Natural killer cell (primary cell): ENCODE data around the gene BRD4. TPM values are rescaled to one million over a fixed set of nuclear protein-coding genes. Genes with fewer than 3 reads are reported as not detected.

ENCODE experiments used
- ATAC-seq, 3 donors: fragments of 150-1000 bp in 2 of 3; fragments of 200-7000 bp in 1 of 3; cut with Tn5 transposase; 1 replicate in 1 of 3; 2 replicates in 2 of 3; pipeline ENCODE4 v1.10.0; 2021; ENCODE audit warnings: mild to moderate bottlenecking in 2 of 3, moderate library complexity in 2 of 3
- DNase-seq, 2 donors: peaks; one replicate each; pipeline versions ENCODE4 v3.0.0 to v3.0.0-alpha.2; 2013 to 2021; ENCODE audit warnings: mixed read lengths in 1 of 2
- H3K27ac ChIP-seq: one replicate; pipeline ENCODE4 v1.5.1; 2013; ENCODE audit warnings: mild to moderate bottlenecking, low read length
- H3K27me3 ChIP-seq: one replicate; pipeline ENCODE4 v1.6.1; 2013; ENCODE audit warnings: low read length; ENCODE audit not compliant: control insufficient read depth, insufficient read depth
- H3K36me3 ChIP-seq: one replicate; pipeline ENCODE4 v1.6.1; 2013; ENCODE audit warnings: low read length; ENCODE audit not compliant: control insufficient read depth, insufficient read depth
- H3K4me1 ChIP-seq: one replicate; pipeline ENCODE4 v1.6.1; 2013; ENCODE audit warnings: low read length; ENCODE audit not compliant: control insufficient read depth, insufficient read depth
- H3K4me3 ChIP-seq: one replicate; pipeline ENCODE4 v1.5.1; 2013; ENCODE audit warnings: low read length
- H3K9me3 ChIP-seq: one replicate; pipeline ENCODE4 v1.6.1; 2013; ENCODE audit warnings: low read length; ENCODE audit not compliant: control insufficient read depth, insufficient read depth
- H3K27ac Mint-ChIP-seq, 2 donors: one replicate each; pipeline ENCODE4 v1.8.0; 2022; ENCODE audit warnings: mild to moderate bottlenecking in 2 of 2, mixed read lengths in 2 of 2, moderate library complexity in 1 of 2
- H3K27me3 Mint-ChIP-seq, 2 donors: one replicate each; pipeline ENCODE4 v1.8.0; 2022; ENCODE audit warnings: low read depth in 2 of 2, mixed read lengths in 2 of 2
- H3K36me3 Mint-ChIP-seq: one replicate; pipeline ENCODE4 v1.8.0; 2022; ENCODE audit warnings: mixed read lengths
- H3K4me1 Mint-ChIP-seq, 2 donors: one replicate each; pipeline ENCODE4 v1.8.0; 2022; ENCODE audit warnings: mixed read lengths in 2 of 2
- H3K4me3 Mint-ChIP-seq: one replicate; pipeline ENCODE4 v1.8.0; 2022; ENCODE audit warnings: mild to moderate bottlenecking, moderate library complexity, mixed read lengths
- H3K9me3 Mint-ChIP-seq, 2 donors: one replicate each; pipeline ENCODE4 v1.8.0; 2022; ENCODE audit warnings: mixed read lengths in 2 of 2
- WGBS: methylation state at CpG from one replicate; pipeline ENCODE4 v1.1.7; 2013; ENCODE audit warnings: missing lambda C conversion rate; ENCODE audit not compliant: insufficient coverage; 5-methylcytosine and 5-hydroxymethylcytosine counted together
- intact Hi-C: fragments of 100-400 bp; cut with micrococcal nuclease; formaldehyde crosslinking; loops from one replicate; pipeline ENCODE4 v1.14.2; 2022
- total RNA-seq, 4 donors: library from RNA; stranded (reverse); fragments of 120-200 nt in 1 of 4; gene quantifications; one replicate each; pipeline versions ENCODE4 v1.2.3 to v1.2.4, GENCODE V29; 2013 to 2022
- TF ChIP-seq, protein P1 (sequence below): fragments of 200-600 bp; IDR thresholded peaks from one replicate; pipeline ENCODE4 v1.8.0; 2022; ENCODE audit warnings: antibody characterized with exemption

Gene BRD4
- total RNA-seq, 3 donors from 2014 or later (not counting 1 experiment from before 2014, with no cell fraction given) = 91.9 to 116 (median 98.3) TPM

- Mint-ChIP-seq H3K36me3 (no peaks in the 10 kb centered on the region), H3K27me3 (no peaks in the 10 kb centered on the region), H3K4me1 (peaks cover 0 to 11% of the 10 kb centered on the region in 2 donors), H3K9me3 (no peaks in the 10 kb centered on the region), H3K27ac (no peak overlapping the region), H3K4me3 (no peak overlapping the region)
- no peaks in the 10 kb centered on the region for H3K27me3 ChIP-seq
- TF ChIP-seq, protein P1, sequence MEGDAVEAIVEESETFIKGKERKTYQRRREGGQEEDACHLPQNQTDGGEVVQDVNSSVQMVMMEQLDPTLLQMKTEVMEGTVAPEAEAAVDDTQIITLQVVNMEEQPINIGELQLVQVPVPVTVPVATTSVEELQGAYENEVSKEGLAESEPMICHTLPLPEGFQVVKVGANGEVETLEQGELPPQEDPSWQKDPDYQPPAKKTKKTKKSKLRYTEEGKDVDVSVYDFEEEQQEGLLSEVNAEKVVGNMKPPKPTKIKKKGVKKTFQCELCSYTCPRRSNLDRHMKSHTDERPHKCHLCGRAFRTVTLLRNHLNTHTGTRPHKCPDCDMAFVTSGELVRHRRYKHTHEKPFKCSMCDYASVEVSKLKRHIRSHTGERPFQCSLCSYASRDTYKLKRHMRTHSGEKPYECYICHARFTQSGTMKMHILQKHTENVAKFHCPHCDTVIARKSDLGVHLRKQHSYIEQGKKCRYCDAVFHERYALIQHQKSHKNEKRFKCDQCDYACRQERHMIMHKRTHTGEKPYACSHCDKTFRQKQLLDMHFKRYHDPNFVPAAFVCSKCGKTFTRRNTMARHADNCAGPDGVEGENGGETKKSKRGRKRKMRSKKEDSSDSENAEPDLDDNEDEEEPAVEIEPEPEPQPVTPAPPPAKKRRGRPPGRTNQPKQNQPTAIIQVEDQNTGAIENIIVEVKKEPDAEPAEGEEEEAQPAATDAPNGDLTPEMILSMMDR = no peak
- DNase-seq = no peak
- H3K4me3 ChIP-seq = no peak overlapping the region
- no peak for ATAC-seq
- intact Hi-C loops = loop anchor here (10.0 kb wide), 1 partner anchor 205 kb away; the partner anchor contains the start of gene RASAL3
- no peaks in the 10 kb centered on the region for H3K9me3 ChIP-seq
- H3K4me1 ChIP-seq = no peaks in the 10 kb centered on the region
- no peak overlapping the region for H3K27ac ChIP-seq
- H3K36me3 ChIP-seq = peaks cover 91% of the 10 kb centered on the region
- WGBS = 94% methylated on average over 5 of the region's 5 CpGs
These were observed 72.4 kb downstream of the BRD4 start for GRCh38 chr19:15259907-15260306.

DNA sequence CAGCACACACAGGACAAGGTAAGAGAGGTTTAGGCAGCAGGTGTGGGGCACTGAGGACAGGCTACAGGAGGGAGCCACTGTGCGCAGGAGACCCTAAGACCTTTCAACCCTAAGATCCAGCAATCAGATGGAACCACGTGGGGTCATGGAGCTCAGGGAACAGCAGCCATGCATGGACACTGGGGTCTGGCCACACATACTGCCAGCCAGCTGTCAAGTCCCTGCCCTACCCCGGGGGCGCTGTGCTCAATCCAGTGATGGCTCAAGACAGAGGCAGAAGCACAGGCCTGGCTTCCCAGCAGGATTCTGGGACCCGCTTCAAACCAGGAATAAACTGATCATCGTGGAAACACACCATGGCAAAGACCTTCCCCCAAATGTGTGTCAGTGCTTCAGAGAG lies 74.6 kb downstream of the BRD4 start:
- H3K27me3 ChIP-seq = no peaks in the 10 kb centered on the region
- Mint-ChIP-seq H3K4me1 (peaks cover 0 to 11% of the 10 kb centered on the region in 2 donors), H3K4me3 (no peak overlapping the region), H3K9me3 (no peaks in the 10 kb centered on the region), H3K27ac (no peak overlapping the region), H3K36me3 (no peaks in the 10 kb centered on the region), H3K27me3 (no peaks in the 10 kb centered on the region)
- intact Hi-C loops = no loop called here
- WGBS = 95% methylated on average over 6 of the region's 6 CpGs
- DNase-seq = no peak
- no peaks in the 10 kb centered on the region for H3K9me3 ChIP-seq
- TF ChIP-seq, protein P1 = no peak
- H3K4me3 ChIP-seq = no peak overlapping the region
- H3K4me1 ChIP-seq = no peaks in the 10 kb centered on the region
- H3K27ac ChIP-seq = no peak overlapping the region
- no peak for ATAC-seq
- peaks cover 91% of the 10 kb centered on the region for H3K36me3 ChIP-seq

DNA sequence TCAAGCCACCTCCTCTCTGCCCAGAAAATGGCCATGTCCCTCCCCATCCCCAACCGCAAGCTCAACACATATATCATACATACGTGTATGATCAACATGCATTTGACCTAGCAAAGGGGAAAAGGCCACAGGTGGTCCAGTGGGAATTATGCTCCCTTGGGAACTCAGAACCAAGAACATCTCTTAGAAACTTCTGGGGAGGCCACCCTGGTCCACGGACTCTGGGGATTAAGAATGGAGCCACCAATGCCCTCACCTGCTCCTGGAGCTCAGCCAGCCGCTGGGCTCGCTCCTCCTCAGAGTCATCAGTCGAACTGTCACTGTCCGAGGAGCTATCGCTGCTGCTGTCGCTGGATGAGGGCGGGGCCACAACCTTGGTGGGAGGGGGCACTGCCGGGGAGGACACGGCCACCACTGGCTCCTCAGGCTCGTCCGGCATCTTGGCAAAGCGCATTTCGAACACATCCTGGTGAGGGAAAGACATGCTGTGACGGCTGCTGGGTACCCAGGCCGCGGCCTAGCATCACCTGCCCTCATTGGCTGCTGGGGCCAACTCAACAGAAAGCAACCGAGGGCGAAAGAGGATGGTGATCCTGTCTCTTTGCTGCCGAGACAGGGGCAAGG lies 75.5 kb downstream of the BRD4 start:
- no peaks in the 10 kb centered on the region for H3K9me3 Mint-ChIP-seq
- Histone ChIP-seq H3K4me1 (no peaks in the 10 kb centered on the region), H3K4me3 (no peak overlapping the region), H3K27me3 (no peaks in the 10 kb centered on the region), H3K36me3 (peaks cover 93% of the 10 kb centered on the region), H3K9me3 (no peaks in the 10 kb centered on the region), H3K27ac (no peak overlapping the region)
- no peak for ATAC-seq
- 97% methylated on average over 22 of the region's 22 CpGs for WGBS
- no peaks in the 10 kb centered on the region for H3K36me3 Mint-ChIP-seq
- no peaks in the 10 kb centered on the region for H3K27me3 Mint-ChIP-seq
- TF ChIP-seq, protein P1 = no peak
- H3K27ac Mint-ChIP-seq = no peak overlapping the region
- H3K4me3 Mint-ChIP-seq = no peak overlapping the region
- intact Hi-C loops = no loop called here
- peaks cover 0 to 11% of the 10 kb centered on the region in 2 donors for H3K4me1 Mint-ChIP-seq
- no peak for DNase-seq
